Retinal pigment epithelial cell (primary cell): ENCODE results near the gene TRIM75.
A peak's percentile ranks its signal among the peaks of the same experiment; 100 is the strongest.
"Not testable (repeated sequence)": the region's sequence is repeated elsewhere in the genome, so short reads cannot be mapped to it uniquely, and the experiment has no call there.

Experiments used
- DNase-seq: peaks from one replicate; pipeline ENCODE4 v3.0.0-alpha.2; 2010; ENCODE audit warnings: low read depth
- H3K4me3 ChIP-seq: 2 replicates; pipeline ENCODE4 v1.5.1; 2011; ENCODE audit warnings: mild to moderate bottlenecking, low read length, control low read depth, moderate library complexity
- TF ChIP-seq, protein P1 (sequence below): conservative IDR thresholded peaks from 2 replicates; pipeline ENCODE4 v1.5.1; 2011; ENCODE audit warnings: low read depth, low read length, control low read depth, inconsistent platforms

TRIM75 gene

GRCh38 chr4:165011403-165011802 is 42.3 kb upstream of the TRIM75 start:
- TF ChIP-seq, protein P1, sequence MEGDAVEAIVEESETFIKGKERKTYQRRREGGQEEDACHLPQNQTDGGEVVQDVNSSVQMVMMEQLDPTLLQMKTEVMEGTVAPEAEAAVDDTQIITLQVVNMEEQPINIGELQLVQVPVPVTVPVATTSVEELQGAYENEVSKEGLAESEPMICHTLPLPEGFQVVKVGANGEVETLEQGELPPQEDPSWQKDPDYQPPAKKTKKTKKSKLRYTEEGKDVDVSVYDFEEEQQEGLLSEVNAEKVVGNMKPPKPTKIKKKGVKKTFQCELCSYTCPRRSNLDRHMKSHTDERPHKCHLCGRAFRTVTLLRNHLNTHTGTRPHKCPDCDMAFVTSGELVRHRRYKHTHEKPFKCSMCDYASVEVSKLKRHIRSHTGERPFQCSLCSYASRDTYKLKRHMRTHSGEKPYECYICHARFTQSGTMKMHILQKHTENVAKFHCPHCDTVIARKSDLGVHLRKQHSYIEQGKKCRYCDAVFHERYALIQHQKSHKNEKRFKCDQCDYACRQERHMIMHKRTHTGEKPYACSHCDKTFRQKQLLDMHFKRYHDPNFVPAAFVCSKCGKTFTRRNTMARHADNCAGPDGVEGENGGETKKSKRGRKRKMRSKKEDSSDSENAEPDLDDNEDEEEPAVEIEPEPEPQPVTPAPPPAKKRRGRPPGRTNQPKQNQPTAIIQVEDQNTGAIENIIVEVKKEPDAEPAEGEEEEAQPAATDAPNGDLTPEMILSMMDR: no peak
- no peak for DNase-seq
- H3K4me3 ChIP-seq: no peak overlapping the region

DNA sequence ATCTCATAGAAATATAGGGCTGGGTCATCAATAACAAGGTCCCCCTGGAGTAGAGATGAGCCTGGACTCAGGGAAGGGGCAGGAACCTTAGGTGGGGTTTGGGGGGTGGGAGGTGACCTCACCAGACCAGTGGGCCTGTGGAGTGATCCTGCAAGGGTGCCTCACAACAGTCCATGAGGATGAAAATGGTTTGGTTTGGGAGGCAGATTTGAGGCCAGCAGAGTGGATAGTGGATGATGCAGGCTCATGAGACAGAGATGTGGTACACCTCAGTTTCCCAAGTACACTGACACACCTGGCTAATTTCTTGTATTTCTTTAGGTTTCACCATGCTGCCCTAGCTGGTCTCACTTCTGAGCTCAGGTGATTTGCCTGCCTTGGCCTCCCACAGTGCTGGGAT is 40.0 kb upstream of the TRIM75 start:
- no peak overlapping the region for H3K4me3 ChIP-seq
- TF ChIP-seq, protein P1: no peak

GRCh38 chr4:165016971-165017370 is 36.7 kb upstream of the TRIM75 start:
- TF ChIP-seq, protein P1: peak; percentile 27
- no peak overlapping the region for H3K4me3 ChIP-seq
- DNase-seq: no peak

More for the DNA sequence above, 40.0 kb upstream of the TRIM75 start:
- DNase-seq: no peak

DNA sequence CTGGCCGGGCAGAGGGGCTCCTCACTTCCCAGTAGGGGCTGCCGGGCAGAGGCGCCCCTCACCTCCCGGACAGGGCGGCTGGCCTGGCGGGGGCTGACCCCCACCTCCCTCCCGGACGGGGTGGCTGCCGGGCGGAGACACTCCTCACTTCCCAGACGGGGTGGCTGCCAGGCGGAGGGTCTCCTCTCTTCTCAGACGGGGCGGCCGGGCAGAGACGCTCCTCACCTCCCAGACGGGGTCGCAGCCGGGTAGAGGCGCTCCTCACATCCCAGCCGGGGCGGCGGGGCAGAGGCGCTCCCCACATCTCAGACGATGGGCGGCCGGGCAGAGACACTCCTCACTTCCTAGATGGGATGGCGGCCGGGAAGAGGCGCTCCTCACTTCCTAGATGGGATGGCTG is 33.7 kb upstream of the TRIM75 start:
- not testable (repeated sequence) for DNase-seq, H3K4me3 ChIP-seq

DNA sequence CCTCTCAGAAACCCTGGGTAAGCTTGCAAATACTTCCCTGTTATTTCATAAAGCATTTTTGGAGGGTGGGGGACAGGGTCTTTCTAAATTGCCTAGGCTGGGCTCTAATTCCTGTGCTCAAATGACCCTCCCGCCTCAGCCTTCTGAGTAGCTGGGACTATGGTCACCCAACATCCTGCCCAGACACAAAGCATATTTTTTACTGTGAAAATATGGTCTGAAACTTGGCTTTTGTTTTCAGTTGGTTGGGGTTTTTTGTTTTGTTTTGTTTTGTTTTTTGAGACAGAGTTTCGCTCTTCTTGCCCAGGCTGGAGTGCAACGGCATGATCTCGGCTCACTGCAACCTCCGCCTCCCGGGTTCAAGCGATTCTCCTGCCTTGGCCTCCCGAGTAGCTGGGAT is 27.9 kb upstream of the TRIM75 start:
- not testable (repeated sequence) for DNase-seq, H3K4me3 ChIP-seq

GRCh38 chr4:165027762-165028402 is 25.8 kb upstream of the TRIM75 start:
- TF ChIP-seq, protein P1: no peak
- H3K4me3 ChIP-seq: no peak overlapping the region
- no peak for DNase-seq

DNA sequence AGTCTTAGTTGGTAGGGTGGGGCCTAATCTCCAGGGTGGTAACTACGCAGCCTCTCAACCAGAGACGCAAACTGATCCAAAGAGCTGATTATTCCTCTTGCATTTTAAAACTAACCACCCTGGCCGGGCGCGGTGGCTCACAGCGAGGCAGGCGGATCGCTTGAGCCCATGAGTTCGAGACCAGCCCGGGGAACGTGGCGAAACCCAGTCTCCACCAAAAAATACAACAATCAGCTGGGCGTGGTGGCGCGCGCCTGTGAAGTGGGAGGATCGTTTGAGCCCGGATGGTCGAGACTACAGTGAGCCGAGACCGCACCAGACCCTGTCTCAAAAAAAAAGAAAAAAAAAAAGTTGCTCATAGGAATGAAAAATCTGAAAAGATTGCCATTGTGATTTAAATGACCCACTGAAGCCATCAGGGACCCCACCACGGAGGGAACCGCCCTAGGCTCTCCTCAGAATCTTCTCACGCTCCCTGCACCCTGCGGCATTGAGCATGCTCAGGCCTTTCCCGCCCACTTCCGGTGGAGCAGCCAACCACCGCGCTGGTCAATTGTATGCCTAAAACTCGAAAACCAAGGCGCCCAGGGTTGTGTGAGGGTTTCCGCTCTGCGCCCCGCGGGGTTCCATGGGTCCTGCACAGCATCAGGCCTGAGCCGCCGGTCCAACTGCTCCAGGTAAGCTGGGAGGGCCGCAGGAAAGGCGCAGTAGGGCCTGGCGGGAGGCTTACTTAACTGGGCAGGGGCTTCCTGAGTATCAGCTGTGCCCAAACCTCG is 22.0 kb upstream of the TRIM75 start, which contains the start of gene TRIM60:
Gene TRIM60 (plus strand): TSS at position 564 of the 776 bp plus-strand sequence. CDS start 8,074 bp downstream, outside the sequence.
- no peak for DNase-seq
- no peak within 1 kb of the TSS for H3K4me3 ChIP-seq
- TF ChIP-seq, protein P1: no peak

- TF ChIP-seq, protein P1: no peak
- H3K4me3 ChIP-seq: no peak overlapping the region
- DNase-seq: no peak
Observed at GRCh38 chr4:165048170-165048569, 5.5 kb upstream of the TRIM75 start.
